ENCODE measurements around the gene RCOR2.
A peak's percentile ranks its signal among the peaks of the same experiment; 100 is the strongest.

Gene RCOR2

DNA sequence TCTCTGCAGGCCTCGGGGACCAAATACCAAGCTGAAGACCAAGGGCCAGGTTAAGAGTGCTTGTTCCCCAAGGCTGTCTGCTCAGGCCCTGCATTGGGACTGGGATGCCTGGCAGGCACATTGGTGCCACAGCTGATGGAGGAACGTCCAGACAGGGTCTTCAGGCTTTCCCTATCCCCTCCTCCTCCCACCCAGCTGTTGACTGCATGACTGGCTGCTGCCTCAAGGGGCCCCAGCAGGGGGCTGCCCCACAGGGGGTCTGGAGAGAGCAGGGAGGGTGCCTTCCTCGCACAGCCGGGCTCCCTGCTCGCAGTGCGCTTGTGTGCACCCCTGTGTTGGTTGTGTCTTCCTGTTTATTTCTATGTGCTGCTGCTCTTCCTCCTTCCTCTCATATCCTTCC is 9.9 kb downstream of the RCOR2 start:
- DNase-seq: no peak

- peak; percentile 58 for DNase-seq
These were observed 10.4 kb downstream of the RCOR2 start for GRCh38 chr11:63906585-63906984.

- no peak for DNase-seq
These were observed 10.9 kb downstream of the RCOR2 start for GRCh38 chr11:63906087-63906486.

- DNase-seq: no peak
These were observed 11.8 kb downstream of the RCOR2 start for GRCh38 chr11:63905179-63905578.

- DNase-seq: no peak
These were observed 12.2 kb downstream of the RCOR2 start for GRCh38 chr11:63904743-63905142.

GRCh38 chr11:63903884-63904283 is 13.1 kb downstream of the RCOR2 start:
- DNase-seq: no peak

GRCh38 chr11:63901660-63902059 is 15.3 kb downstream of the RCOR2 start:
- DNase-seq: no peak

DNA sequence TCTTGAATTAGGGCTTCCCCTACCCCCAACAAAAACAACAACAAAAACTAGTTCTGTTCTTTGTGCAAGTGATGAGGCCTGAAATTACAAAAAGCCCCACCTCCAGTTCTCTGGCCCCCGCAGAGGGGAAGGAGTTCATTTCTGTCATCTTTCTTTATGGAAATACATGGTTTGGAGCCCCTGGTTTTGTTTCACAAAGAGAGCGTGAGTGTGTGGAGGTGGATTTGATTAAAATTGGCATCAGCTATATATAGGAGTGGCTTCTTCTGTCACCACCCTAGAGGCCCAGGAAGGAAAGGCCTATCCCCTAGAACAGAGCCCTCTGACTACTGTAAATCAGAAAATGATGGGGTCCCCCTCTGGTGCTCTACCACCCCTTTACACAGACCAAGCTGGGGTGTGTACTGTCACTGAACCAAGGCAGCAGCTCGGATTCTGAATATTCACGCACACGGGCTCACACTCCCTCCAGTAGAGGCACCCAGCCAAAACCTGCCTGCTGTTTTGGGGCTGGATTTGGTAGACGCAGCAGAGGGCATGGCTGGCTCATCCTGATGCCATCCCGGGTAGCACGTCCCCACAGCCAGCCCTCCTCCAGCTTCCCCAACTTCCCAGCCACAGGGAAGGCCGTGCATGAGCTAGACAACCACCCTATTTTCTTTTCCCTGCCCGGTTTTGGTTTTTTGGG is 19.4 kb downstream of the RCOR2 start:
- no peak for DNase-seq

DNA sequence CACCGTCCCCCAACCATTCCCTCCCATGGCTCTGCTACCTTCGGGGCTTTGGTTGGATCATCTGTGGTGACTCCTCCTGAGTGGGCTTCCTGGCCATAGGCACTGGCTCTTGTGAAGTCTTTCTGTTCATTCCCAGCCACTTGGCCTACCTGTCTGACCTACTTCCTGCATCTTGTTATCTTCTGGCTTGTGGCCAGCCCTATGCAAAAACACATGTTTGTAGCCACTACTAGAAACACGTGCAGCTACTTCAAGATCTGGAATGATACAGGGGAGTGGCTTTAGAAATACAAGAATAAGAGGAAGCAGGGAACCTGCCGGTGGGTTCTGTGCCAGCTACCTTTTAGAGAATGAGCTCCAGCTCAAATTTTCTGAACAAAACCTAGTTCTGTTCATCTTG is 20.9 kb downstream of the RCOR2 start:
- no peak for DNase-seq

DNA sequence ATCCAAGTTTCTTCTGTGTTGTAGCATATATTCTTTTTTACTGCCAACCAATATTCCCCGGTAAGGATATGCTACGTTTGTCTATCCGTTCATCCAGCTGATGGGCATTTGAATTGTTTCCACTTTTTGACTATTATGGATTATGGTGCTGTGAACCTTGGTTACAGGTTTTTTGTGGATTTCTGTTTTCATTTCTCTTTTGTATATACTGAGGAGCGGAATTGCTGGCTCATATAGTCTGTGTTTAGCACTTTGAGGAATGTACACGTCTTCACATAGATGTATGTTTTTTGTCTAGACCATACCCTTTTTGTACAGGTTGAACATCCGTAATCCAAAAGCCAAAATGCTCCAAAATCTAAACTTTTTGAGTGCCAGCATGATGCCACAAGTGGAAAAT is 23.6 kb downstream of the RCOR2 start:
- no peak for DNase-seq

- no peak for DNase-seq
These were observed 24.7 kb downstream of the RCOR2 start for GRCh38 chr11:63892228-63892627.

DNA sequence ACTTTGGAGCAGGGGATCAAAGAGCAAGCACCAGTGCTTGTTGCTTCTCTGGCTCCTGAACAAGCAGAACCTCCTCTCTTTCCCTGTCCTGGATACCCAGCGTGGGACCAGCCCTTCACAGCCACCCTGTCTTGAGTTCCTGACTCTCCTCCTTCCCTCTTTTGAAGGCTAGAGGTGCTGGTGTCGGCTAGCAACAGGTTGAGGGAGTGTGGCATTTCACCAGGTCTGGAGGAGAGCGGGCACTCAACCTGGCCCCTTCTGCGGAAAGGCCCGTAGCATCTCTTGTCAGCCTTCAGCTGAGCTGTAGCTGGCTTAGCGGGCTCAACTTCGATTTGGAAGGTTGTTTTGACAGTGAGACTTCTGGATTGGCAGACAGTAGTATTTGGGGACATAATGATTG is 26.6 kb downstream of the RCOR2 start:
- DNase-seq: no peak

- DNase-seq: no peak
These were observed 27.6 kb downstream of the RCOR2 start for GRCh38 chr11:63889344-63889743.

DNA sequence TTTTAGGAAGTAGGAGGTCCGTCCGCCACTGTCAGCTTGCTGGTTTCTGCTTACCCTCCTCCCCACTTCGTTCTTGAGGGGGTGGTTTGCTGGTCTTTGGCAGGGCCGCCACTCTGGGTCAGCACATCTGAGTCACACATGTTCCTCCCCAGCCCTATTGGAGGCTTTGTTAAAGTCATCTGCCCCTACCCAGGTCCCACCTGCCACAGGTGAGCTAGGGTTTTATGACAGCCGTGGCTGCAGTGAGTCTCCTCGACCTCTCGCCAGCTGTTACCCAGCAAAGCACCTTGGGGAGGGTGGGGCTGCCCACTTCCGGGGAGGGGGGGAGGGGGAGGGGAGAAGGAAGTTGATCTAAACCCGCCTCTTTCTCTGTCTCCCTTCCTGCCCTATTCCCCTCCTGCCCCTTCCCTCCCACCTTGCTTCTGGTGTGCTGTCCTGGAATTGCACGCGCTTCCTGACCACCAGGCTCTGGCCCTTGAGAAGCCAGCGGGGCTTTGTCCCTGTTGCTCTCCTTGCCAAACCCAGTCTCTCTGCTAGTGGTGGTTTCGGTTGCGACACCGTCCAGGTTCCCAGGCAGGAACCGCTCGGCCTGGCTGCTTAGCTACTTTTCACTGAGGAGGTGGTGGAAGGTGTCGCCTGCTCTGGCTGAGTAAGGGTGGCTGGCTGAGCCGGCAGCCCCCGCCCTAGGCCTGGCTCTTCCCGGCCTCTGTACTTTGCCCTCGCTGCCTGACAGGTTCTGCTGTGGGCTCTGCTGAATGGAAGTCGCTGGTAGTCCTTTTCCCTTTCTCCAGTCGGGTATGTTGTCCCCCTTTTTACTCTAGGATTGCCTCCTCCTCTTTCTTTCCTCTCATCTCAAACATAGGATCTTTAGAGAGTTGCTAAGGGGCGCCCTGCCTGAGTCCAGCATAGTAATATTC is 28.5 kb downstream of the RCOR2 start:
- peak; percentile 61 for DNase-seq

DNA sequence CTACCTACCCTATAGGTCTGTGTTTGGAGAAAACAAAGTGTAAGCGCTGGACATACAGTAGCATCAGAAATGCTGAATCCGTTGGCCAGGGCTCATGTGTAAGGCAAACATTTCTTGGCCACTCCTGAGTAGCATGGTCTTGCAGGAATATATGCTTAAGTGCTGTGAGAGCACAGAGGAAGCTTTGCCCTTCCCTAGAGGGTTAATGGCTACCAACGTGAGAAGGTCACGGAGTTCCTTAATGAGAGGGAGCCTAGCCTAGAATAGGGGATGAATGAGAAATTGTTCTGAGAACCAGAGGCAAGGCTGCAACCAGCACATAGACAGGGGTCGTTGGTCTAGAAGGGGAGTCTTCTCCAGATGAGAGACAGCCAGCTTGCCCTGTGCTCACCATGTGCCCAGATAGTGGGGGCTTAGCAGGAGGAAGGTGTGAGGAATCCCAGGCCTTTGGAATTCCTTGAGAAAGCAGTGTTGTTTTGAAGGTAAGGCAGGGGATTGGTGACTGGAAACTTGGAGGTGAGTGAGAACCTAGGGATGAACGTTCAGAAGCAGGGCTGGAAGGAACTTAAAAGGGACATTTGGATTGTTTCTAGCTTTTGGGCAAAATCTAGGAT is 29.5 kb downstream of the RCOR2 start:
- no peak for DNase-seq

DNA sequence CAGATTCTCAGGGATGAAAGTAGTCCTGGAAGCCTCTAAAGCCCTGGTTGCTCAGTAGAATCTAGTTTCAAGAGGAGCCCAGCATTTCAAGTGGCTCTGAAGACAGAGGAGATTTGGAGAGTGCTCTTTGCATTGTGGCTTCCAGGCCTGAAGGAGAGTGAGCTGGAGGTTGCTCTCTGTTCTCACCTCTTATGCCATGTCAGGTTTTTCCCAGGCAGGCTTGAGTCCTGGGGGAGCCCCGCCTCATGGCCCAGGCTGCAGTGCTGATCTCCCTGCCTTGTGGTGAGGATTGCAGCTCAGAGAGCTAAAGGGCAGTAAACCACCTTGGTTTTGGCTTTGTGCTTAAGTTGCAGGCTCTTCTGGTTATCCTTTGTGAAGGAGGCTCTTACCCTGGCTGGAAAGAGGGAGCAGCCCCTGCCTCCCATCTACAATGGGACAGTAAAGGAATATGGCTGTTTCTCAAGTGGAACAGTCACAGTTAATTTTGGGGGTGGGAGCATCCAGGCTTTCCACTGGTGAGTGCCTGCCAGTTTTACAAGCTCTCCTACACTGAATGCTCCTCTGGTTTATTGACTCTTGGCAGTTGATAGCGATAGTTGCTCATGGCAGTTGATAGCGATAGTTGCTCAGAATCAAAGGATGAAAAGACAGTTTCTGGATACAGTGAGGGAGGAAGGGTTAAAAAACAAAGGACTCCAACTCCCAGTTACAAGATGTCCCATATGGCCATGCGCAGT is 32.6 kb downstream of the RCOR2 start:
- DNase-seq: no peak

GRCh38 chr11:63883791-63884190 is 33.2 kb downstream of the RCOR2 start:
- no peak for DNase-seq

- DNase-seq: no peak
These were observed 34.3 kb downstream of the RCOR2 start for GRCh38 chr11:63882555-63883242.

DNA sequence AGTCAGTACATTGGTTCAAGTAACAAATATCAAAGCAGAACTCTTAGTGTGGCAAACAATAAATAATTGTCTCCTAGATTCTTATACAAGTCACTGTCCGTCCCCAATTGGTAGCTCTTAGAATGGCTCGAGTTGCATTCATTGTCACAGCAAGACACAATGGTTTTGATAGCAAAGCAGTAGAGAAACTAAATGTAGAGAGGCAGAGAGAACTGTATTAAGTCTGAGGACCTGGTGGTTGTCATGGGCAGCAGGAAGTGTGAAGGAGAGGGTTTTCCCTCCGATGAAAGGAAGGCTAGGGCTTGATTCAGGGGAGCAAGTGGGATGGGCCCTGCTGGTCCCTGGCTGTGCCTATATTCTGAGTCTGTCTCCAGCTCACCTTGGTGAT is 36.6 kb downstream of the RCOR2 start:
- DNase-seq: no peak

GRCh38 chr11:63879598-63880402 is 37.2 kb downstream of the RCOR2 start:
- DNase-seq: no peak

- no peak for DNase-seq
These were observed 39.2 kb downstream of the RCOR2 start for GRCh38 chr11:63877658-63878241.
